ENCODE data around the gene SLC6A6.

The SLC6A6 gene

DNA sequence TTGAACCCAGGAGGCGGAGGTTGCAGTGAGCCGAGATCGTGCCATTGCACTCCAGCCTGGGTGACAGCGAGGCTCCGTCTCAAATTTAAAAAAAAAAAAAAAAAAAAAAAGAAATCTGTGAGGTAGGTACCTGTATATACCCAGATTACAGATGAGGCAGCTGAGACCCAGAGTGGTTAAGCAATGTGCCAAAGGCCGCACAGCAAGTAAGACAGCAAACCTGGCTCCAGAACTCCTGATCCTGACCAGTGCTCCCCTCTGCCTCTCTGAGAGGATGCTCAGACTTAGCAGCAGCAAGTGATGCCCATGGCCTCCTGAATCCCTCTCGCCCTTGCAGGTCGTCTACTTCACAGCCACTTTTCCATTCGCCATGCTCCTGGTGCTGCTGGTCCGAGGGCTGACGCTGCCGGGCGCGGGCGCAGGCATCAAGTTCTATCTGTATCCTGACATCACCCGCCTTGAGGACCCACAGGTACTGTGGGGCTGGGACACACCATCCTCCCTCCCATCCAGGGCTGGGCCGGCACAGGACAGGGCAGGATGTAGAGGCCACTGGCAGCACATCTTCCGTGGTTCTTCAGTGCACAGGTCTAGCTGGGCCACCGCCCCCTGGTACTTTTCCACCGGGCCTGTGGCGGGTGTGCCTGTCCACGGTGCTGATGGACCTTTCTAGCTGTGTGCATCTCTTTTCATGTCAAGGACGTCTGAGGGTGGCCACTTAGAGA is 63.9 kb downstream of the SLC6A6 start:
- no peaks in the 10 kb centered on the region for H3K4me1 ChIP-seq
- H3K27me3 ChIP-seq (ENCODE audit: control insufficient read depth, insufficient read depth, low read length) = no peaks in the 10 kb centered on the region
- no peaks in the 10 kb centered on the region for H3K9me3 ChIP-seq (ENCODE audit: control insufficient read depth, low read length)
- H3K4me2 ChIP-seq (ENCODE audit: low read length) = no peak overlapping the region
- H3K27ac ChIP-seq = no peak overlapping the region
- no peak overlapping the region for H3K9ac ChIP-seq
- H3K4me3 ChIP-seq (ENCODE audit: low read depth, low read length) = no peak overlapping the region
- TF ChIP-seq, protein P1, sequence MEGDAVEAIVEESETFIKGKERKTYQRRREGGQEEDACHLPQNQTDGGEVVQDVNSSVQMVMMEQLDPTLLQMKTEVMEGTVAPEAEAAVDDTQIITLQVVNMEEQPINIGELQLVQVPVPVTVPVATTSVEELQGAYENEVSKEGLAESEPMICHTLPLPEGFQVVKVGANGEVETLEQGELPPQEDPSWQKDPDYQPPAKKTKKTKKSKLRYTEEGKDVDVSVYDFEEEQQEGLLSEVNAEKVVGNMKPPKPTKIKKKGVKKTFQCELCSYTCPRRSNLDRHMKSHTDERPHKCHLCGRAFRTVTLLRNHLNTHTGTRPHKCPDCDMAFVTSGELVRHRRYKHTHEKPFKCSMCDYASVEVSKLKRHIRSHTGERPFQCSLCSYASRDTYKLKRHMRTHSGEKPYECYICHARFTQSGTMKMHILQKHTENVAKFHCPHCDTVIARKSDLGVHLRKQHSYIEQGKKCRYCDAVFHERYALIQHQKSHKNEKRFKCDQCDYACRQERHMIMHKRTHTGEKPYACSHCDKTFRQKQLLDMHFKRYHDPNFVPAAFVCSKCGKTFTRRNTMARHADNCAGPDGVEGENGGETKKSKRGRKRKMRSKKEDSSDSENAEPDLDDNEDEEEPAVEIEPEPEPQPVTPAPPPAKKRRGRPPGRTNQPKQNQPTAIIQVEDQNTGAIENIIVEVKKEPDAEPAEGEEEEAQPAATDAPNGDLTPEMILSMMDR (IDR thresholded peaks at IDR 0.05) = no peak
- no peak overlapping the region for H2AFZ ChIP-seq
- no peaks in the 10 kb centered on the region for H3K79me2 ChIP-seq
- no peaks in the 10 kb centered on the region for H3K36me3 ChIP-seq (ENCODE audit: control insufficient read depth, insufficient read depth, low read length)

DNA sequence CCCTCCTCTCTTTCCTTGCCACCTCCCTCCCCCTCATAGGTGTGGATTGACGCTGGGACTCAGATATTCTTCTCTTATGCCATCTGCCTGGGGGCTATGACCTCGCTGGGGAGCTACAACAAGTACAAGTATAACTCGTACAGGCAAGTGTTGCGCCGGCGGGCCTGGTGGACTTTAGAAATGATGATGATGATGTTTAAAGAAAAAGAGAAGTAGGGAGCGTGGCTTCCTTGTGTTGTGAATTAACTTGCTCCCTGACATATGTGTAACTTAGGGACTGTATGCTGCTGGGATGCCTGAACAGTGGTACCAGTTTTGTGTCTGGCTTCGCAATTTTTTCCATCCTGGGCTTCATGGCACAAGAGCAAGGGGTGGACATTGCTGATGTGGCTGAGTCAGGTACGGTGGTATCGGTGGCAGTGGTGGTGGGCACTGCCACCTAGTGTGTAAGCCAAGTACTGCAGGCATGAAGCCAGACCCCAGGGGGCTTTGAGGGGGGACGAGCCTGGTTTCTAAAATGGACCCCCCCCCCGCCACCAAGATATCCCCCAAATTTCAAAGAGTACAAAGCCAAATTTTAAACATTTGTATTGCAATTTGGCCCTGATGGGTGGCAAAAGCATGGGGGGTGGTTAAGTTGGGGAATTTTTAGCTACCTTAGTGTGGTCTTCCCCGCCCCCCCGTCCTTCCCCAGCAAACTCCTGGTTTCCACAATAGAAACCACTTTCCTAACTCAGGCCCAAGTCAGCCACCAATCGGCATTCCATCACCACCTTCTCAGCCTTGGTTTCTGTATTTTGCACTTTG is 65.6 kb downstream of the SLC6A6 start:
- Histone ChIP-seq H3K4me2 (ENCODE audit: low read length) (no peak overlapping the region), H3K4me3 (ENCODE audit: low read depth, low read length) (no peak overlapping the region), H3K9ac (no peak overlapping the region), H3K27ac (no peak overlapping the region), H3K9me3 (ENCODE audit: control insufficient read depth, low read length) (no peaks in the 10 kb centered on the region), H3K4me1 (no peaks in the 10 kb centered on the region), H3K79me2 (no peaks in the 10 kb centered on the region), H3K36me3 (ENCODE audit: control insufficient read depth, insufficient read depth, low read length) (no peaks in the 10 kb centered on the region), H2AFZ (no peak overlapping the region), H3K27me3 (ENCODE audit: control insufficient read depth, insufficient read depth, low read length) (no peaks in the 10 kb centered on the region)
- TF ChIP-seq, protein P1 (IDR thresholded peaks at IDR 0.05) = peak; percentile 92

DNA sequence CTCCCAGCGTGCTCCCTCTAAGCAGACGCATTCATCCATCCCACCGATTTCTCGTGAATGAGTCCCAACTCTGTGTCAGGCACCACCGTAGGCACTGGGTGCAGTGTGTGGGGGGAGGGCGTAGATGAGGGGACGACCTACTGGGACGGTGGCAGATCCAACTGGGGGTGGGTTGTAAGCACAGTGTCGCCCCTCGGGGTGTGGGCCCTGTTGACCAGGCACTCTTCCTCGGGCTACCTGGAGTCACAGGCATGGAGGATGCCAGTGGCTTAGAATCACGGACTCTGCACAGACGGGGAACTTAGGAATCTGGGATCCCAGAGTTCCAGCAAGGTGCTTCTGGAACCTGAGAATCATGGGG is 66.2 kb downstream of the SLC6A6 start:
- Histone ChIP-seq H3K36me3 (ENCODE audit: control insufficient read depth, insufficient read depth, low read length) (no peaks in the 10 kb centered on the region), H3K27ac (no peak overlapping the region), H3K4me2 (ENCODE audit: low read length) (no peak overlapping the region), H3K4me1 (no peaks in the 10 kb centered on the region), H3K4me3 (ENCODE audit: low read depth, low read length) (no peak overlapping the region), H3K79me2 (no peaks in the 10 kb centered on the region), H3K9me3 (ENCODE audit: control insufficient read depth, low read length) (no peaks in the 10 kb centered on the region), H3K27me3 (ENCODE audit: control insufficient read depth, insufficient read depth, low read length) (no peaks in the 10 kb centered on the region), H3K9ac (no peak overlapping the region), H2AFZ (no peak overlapping the region)
- TF ChIP-seq, protein P1 (IDR thresholded peaks at IDR 0.05) = no peak

DNA sequence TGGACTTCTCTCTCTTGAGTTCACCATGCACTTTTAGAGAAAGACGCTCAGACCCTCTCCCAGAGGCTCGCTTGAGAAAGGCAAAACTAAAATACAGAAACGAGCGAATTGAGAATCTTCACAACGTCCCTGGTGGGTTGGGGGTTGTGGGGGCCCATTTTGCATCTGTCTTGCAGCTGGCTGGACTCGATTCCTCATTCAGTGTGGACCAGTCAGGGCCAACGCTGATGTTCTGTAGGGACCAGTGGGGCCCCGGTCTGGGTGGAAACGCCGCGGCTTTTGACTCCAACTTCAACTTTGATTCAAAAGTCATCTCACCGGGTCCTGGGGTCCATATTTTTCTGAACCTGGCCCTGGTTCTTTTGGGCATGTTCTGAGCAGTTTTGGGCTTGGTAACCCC is 68.1 kb downstream of the SLC6A6 start:
- TF ChIP-seq, protein P1 (IDR thresholded peaks at IDR 0.05) = no peak

More for the DNA sequence above, 68.1 kb downstream of the SLC6A6 start:
- Histone ChIP-seq H3K4me1 (no peaks in the 10 kb centered on the region), H3K4me3 (ENCODE audit: low read depth, low read length) (no peak overlapping the region), H3K9ac (no peak overlapping the region), H3K4me2 (ENCODE audit: low read length) (no peak overlapping the region), H2AFZ (no peak overlapping the region), H3K27me3 (ENCODE audit: control insufficient read depth, insufficient read depth, low read length) (no peaks in the 10 kb centered on the region), H3K36me3 (ENCODE audit: control insufficient read depth, insufficient read depth, low read length) (no peaks in the 10 kb centered on the region), H3K27ac (no peak overlapping the region), H3K9me3 (ENCODE audit: control insufficient read depth, low read length) (no peaks in the 10 kb centered on the region), H3K79me2 (no peaks in the 10 kb centered on the region)
